GM19463 (cell line): ENCODE measurements around the gene CDH4.

ENCODE experiments used
- ATAC-seq: cut with Tn5 transposase; IDR thresholded peaks from one replicate; pipeline ENCODE4 v1.9.1; 2021; ENCODE audit warnings: mild to moderate bottlenecking, moderate library complexity; ENCODE audit not compliant: unreplicated experiment

CDH4 gene

DNA sequence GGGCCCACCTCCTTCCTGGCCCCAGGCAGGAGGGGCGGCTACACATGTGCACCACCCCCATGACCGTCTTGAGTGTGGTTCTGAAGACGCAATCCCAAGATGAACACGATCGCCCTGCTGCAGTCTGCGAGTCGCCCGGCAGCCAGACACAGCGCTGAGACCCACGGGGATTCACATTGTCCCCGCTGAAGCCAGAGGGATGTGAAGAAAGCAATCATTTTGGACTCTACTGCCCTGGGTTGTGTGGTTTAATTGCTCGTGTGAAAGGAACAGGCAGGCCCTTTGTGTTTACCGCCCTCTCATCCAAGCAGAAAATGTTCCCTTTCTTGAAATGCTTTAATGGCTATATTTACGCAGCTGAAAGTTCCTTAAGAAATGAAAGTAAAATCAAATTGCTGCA, 534.2 kb downstream of the CDH4 start:
- no peak for ATAC-seq

DNA sequence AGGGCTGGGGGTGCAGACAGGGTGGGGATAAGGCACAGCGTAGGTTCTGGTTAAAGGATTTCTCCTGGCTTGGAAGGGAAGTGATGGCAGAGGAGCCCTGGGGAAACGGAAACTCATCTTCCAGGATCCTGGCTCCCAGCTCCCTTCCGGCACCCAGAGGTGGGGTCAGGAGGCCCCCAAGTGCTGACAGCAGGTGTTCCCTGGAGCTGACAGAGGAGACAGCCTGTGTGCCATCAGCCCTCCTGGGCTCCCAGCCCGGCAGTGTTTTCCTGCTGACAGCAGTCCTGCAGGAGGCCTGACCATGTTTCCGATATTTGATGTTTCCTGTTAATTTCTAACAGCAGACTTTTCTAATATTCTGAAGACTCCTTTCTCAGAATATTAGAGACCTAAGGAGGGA, 536.3 kb downstream of the CDH4 start:
- ATAC-seq, result no peak

GRCh38 chr20:61789329-61789728, 537.3 kb downstream of the CDH4 start:
- no peak for ATAC-seq

- ATAC-seq, result no peak
Observed at GRCh38 chr20:61790116-61790827, 538.2 kb downstream of the CDH4 start.

DNA sequence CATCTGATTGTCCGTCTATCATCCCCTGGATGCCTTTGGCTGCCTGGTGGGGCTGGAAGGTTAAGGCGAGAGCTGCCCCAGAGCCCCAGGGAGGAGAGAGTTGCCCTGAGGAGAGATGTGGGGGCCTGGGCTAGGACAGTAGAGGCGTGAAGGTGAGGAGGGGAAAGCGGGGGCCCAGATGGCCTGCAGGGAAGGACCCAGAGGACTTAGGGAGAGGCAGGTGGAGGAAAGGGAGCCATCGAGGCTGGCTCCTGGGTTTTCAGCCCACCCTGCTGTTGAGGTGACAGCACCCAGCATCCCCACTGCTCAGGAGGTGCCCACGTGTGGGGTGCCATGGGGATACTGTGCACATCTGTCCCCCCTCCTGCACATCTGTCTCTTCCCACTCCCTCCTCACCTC, 539.9 kb downstream of the CDH4 start:
- no peak for ATAC-seq

- ATAC-seq, result no peak
Observed at GRCh38 chr20:61795669-61796630, 543.9 kb downstream of the CDH4 start.

- no peak for ATAC-seq
Observed at GRCh38 chr20:61796738-61797137, 544.7 kb downstream of the CDH4 start.

- no peak for ATAC-seq
Observed at GRCh38 chr20:61797200-61797599, 545.1 kb downstream of the CDH4 start.

GRCh38 chr20:61797971-61798411, 545.9 kb downstream of the CDH4 start:
- no peak for ATAC-seq

DNA sequence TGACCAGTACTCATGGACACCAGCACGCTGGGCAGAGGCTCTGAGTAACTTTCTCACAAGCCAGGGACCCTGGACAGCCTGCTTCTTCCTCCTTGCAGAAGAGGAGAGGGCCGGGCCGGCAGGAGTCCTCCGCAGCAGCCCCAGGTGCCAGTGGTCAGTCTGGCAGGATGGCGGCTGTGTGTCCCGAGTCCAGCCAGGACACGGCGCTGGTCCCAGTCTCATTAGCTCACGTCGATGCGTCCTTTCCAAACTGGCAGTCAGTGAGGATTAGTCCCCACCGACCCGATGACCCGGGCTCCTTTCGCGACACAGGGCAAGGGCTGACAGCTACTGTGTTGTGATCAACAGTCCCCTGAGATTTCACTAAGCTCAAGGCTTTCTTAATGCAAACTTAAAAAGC, 546.6 kb downstream of the CDH4 start:
- ATAC-seq, result no peak

DNA sequence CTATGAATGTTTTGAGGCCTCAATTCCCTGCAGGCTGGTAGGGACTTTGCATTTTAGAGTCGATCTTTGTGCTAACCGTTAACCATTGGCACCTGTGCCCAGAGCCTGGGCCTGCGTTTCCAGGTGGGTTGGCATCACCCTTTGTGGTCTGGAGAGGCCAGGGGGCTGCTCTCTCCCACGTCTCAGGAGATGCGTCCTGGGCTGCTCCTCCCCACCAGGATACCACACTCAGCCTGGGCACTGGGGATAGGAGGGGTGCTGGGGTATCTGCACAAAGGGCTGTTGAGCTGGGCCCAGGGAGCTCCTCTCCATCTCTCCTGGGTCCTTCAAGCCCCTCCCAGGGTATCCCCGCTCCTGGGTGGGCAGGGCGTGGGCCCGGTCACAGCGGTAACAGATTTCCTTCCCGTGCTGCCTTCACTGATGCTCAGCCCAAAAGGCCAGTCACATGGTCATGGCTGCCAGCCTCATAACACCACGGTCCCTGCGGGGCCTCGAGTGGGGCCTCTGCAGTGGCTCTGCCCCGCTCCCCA, 547.4 kb downstream of the CDH4 start:
- ATAC-seq, result no peak

DNA sequence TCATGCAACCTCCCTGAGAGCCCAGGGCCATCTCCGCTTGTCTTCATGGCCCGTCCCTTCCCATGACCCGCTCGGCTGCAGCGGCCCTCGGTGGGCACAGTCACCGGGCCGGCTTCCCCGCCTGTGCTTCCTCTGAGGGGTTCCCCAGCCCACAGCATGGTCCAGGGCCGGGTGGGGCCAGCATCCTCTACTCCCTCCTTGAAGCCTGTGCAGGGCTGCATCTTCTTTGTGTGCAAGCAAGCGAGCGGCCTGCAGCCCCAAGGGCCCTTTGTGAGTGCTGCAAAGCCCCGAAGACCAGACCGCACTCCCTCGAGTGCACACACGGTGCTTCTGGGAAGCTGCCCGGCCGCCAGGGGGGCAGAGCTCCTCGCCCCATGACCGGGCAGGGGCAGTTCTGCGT, 547.9 kb downstream of the CDH4 start:
- no peak for ATAC-seq

GRCh38 chr20:61800359-61801064, 548.5 kb downstream of the CDH4 start:
- ATAC-seq, result no peak

DNA sequence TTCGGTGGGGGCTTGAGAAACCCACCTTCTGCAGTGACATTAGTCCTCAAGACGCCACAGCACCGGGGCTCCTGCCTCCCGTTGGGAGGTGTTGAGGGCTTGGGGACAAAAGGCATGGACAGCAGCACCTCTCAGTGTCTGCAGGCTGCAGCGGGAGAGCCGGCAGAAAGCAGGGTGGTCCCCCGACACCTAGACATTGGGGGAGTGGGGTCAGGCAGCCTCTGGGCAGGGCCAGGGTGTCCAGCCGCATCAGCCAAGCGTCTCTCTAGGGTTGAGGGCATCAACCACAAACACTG, 549.0 kb downstream of the CDH4 start:
- ATAC-seq, result no peak

GRCh38 chr20:61801428-61801827, 549.4 kb downstream of the CDH4 start:
- no peak for ATAC-seq

GRCh38 chr20:61801857-61802442, 549.9 kb downstream of the CDH4 start:
- no peak for ATAC-seq

- no peak for ATAC-seq
Observed at GRCh38 chr20:61802721-61803311, 550.8 kb downstream of the CDH4 start.

DNA sequence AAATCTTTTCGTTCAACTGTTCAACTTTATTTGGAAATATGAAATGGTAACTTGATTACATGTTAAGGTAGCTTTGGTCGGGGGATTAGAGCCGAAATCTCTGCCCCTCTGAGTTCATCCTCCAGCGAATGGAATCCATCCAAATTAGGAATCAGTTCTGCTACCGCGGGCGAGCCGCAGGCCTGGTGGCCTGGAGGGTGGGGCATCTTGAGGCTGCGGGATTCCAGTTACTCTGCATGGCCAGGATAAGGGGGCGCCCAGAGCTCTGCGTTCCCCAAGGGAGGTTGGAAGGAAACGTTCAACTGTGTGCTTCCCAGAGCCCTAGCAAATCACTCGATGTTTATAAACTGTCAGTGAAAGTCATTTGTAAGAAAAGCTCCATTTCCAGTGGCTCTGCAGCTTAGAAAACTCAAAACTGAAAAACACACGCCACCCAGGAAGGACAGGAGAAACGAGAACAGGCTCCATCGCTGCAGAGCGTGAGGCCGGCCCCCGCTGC, 551.4 kb downstream of the CDH4 start:
- ATAC-seq, result no peak

DNA sequence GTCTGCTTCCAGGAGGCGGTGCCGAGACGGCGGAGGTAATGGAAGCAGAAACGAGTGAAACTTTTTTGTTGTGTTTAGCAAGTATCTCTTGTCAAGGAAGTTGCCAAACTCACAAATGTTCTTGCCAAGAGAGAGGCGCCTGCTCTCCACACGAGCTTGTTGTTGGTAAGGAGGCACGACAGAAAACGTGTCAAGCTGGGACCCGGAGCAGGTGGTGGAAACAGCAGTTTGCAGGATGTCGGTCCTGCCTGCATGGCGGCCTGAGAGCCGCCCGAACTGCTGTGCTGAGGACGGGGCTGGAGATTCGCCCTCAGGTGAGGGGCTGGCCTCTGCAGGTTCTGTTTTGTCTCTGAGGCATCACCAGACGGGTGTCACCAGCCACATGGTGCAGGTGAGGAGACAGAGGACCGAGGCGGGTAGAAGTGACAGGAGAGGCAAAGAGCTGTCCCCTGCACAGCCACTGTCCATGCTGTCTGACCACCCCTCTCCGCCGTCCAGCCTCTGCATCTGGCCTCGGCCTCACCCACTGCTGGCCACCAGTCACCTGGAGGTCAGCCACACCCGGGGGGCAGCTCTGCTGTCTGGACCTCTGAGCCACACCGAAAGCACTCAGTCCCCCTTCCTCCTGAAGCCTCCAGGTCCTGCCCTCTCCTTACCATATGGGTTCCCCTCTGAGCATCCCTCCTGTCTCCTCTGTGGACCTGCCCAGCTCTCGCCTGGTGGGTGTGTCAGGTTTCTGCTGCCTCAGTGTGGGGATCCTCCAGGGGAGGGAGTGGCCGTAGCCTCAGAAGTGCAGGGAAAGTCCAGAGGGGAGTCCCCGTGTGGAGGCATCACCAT, 552.1 kb downstream of the CDH4 start:
- ATAC-seq, result no peak
